HepG2 (cell line): ENCODE results near the gene NPIPB9. TPM values are rescaled to one million over a fixed set of nuclear protein-coding genes. Genes with fewer than 3 reads are reported as not detected.

ENCODE experiments used
- AKAP8 ChIP-seq: sonication (generic); formaldehyde crosslinking; IDR thresholded peaks from 2 replicates; pipeline ENCODE4 v1.5.1; 2020; ENCODE audit warnings: mild to moderate bottlenecking, missing genetic modification reagents
- ATM ChIP-seq: fragments of 450-650 bp; IDR thresholded peaks from 2 replicates; pipeline ENCODE4 v1.7.1; 2017; ENCODE audit warnings: mild to moderate bottlenecking, borderline replicate concordance
- ISX ChIP-seq: sonication (generic); formaldehyde crosslinking; conservative IDR thresholded peaks from 2 replicates; pipeline ENCODE4 v1.5.0; 2020; ENCODE audit warnings: missing genetic modification reagents
- MED8 ChIP-seq: sonication (generic); formaldehyde crosslinking; IDR thresholded peaks from 2 replicates; pipeline ENCODE4 v1.8.1; 2023; ENCODE audit warnings: mild to moderate bottlenecking, missing genetic modification reagents; ENCODE audit not compliant: insufficient replicate concordance
- MIER3 ChIP-seq: IDR thresholded peaks from 2 replicates; pipeline ENCODE4 v1.6.1; 2016; ENCODE audit warnings: missing compliant biosample characterization, borderline replicate concordance
- NFE2 ChIP-seq: sonication (generic); formaldehyde crosslinking; IDR thresholded peaks from 2 replicates; pipeline ENCODE4 v1.4.0; 2020; ENCODE audit warnings: missing genetic modification reagents
- NFE2L2 ChIP-seq: fragments of 150-350 bp; IDR thresholded peaks from 2 replicates; pipeline ENCODE4 v1.6.1; 2014; ENCODE audit warnings: low read length
- NFKBIZ ChIP-seq: IDR thresholded peaks from 2 replicates; pipeline ENCODE4 v1.6.1; 2018; ENCODE audit warnings: missing genetic modification reagents, missing compliant biosample characterization
- NFYB ChIP-seq: sonication (generic); formaldehyde crosslinking; IDR thresholded peaks from 2 replicates; pipeline ENCODE4 v1.4.0; 2020; ENCODE audit warnings: missing genetic modification reagents
- POGZ ChIP-seq: sonication (generic); formaldehyde crosslinking; IDR thresholded peaks from 2 replicates; pipeline ENCODE4 v1.4.0; 2020; ENCODE audit warnings: mild to moderate bottlenecking, missing genetic modification reagents
- POLR2AphosphoS5 ChIP-seq: IDR thresholded peaks from 2 replicates; pipeline ENCODE4 v1.6.1; 2012; ENCODE audit warnings: low read depth, low read length
- RAD21 ChIP-seq: fragments of 450-650 bp; formaldehyde crosslinking; IDR thresholded peaks from 2 replicates; pipeline ENCODE4 v1.5.0; 2020; ENCODE audit warnings: mild to moderate bottlenecking
- SETDB1 ChIP-seq: sonication (generic); formaldehyde crosslinking; IDR thresholded peaks from 2 replicates; pipeline ENCODE4 v1.5.1; 2020; ENCODE audit warnings: missing genetic modification reagents, mild to moderate bottlenecking, borderline replicate concordance
- SP1 ChIP-seq, 2 experiments: fragments of 450-650 bp in 1 of 2; sonication (generic) in 1 of 2; formaldehyde crosslinking in 1 of 2; IDR thresholded peaks; 2 replicates each; pipeline versions ENCODE4 v1.4.0 to v1.6.1; 2016 to 2020; ENCODE audit warnings: missing genetic modification reagents in 1 of 2
- TP53 ChIP-seq: sonication (generic); formaldehyde crosslinking; conservative IDR thresholded peaks from 2 replicates; pipeline ENCODE4 v1.4.0; 2020; ENCODE audit warnings: missing genetic modification reagents
- WIZ ChIP-seq: sonication (generic); formaldehyde crosslinking; IDR thresholded peaks from 2 replicates; pipeline ENCODE4 v1.5.1; 2020; ENCODE audit warnings: mild to moderate bottlenecking, missing genetic modification reagents
- ZNF124 ChIP-seq: sonication (generic); formaldehyde crosslinking; IDR thresholded peaks from 2 replicates; pipeline ENCODE4 v1.4.0; 2020; ENCODE audit warnings: missing genetic modification reagents
- ZNF326 ChIP-seq: sonication (generic); formaldehyde crosslinking; IDR thresholded peaks from 2 replicates; pipeline ENCODE4 v1.4.0; 2020; ENCODE audit warnings: missing genetic modification reagents, borderline replicate concordance
- ZNF33B ChIP-seq: sonication (generic); formaldehyde crosslinking; IDR thresholded peaks from 2 replicates; pipeline ENCODE4 v1.5.1; 2020; ENCODE audit warnings: mild to moderate bottlenecking, missing genetic modification reagents
- ZNF749 ChIP-seq: sonication (generic); formaldehyde crosslinking; IDR thresholded peaks from 2 replicates; pipeline ENCODE4 v1.8.0; 2022; ENCODE audit warnings: mild to moderate bottlenecking, missing genetic modification reagents, moderate library complexity, borderline replicate concordance
- polyA plus RNA-seq, 8 experiments: library from polyadenylated mRNA; depleted of rRNA in 3 of 8; stranded (reverse) in 7 of 8; unstranded in 1 of 8; fragments of >200 nt; fragmentation: Illumina TruSeq in 4 of 8; extraction: Trizol in 4 of 8; gene quantifications; 2 replicates each; pipeline versions ENCODE4 v1.2.1 to v1.2.3, GENCODE V29; 2011 to 2016; ENCODE audit warnings: low read depth in 4 of 8, missing spikeins in 1 of 8, mixed read lengths in 1 of 8; ENCODE audit not compliant: insufficient read depth in 1 of 8
- total RNA-seq, 5 experiments: library from RNA; depleted of rRNA; stranded (reverse); fragments of >200 nt; fragmentation: Illumina TruSeq; extraction: Trizol; gene quantifications; 2 replicates each; pipeline ENCODE4 v1.2.3, GENCODE V29; 2016; ENCODE audit warnings: low read depth in 1 of 5
- TF ChIP-seq, protein P1 (sequence below): IDR thresholded peaks from 2 replicates; pipeline ENCODE4 v1.6.1; 2016; ENCODE audit warnings: control low read depth
- TF ChIP-seq, protein P2 (sequence below): sonication (generic); formaldehyde crosslinking; IDR thresholded peaks from 2 replicates; pipeline ENCODE4 v1.8.1; 2023; ENCODE audit warnings: mild to moderate bottlenecking, inconsistent platforms, moderate library complexity, missing genetic modification reagents, borderline replicate concordance
- TF ChIP-seq, protein P3 (sequence below): sonication (generic); formaldehyde crosslinking; conservative IDR thresholded peaks from 2 replicates; pipeline ENCODE4 v1.5.0; 2020; ENCODE audit warnings: missing genetic modification reagents

NPIPB9 gene
- total and polyA plus RNA-seq, 2 of the 13 experiments (the other 11 are each of a cell fraction or from before 2014, with no cell fraction given) = 0.77 to 1.0 TPM

DNA sequence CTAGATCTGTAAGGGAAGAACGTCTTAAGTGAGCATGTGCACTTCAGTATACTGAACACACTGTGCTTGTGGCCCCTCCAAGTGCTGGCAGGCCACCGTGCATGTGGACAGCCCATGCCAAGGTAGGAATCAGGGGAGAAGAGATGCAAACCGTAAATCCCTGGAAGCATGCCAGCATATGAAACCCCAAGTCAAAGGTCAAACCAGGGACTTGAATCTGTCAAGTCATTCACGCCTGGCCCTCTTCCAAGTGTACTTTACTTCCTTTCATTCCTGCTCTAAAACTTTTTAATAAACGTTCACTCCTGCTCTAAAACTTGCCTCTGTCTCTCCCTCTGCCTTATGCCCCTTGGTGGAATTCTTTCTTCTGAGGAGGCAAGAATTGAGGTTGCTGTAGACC lies 68.4 kb downstream of the NPIPB9 start (continued):
- TF ChIP-seq, protein P1, sequence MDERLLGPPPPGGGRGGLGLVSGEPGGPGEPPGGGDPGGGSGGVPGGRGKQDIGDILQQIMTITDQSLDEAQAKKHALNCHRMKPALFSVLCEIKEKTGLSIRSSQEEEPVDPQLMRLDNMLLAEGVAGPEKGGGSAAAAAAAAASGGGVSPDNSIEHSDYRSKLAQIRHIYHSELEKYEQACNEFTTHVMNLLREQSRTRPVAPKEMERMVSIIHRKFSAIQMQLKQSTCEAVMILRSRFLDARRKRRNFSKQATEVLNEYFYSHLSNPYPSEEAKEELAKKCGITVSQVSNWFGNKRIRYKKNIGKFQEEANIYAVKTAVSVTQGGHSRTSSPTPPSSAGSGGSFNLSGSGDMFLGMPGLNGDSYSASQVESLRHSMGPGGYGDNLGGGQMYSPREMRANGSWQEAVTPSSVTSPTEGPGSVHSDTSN = no peak
- TF ChIP-seq NFKBIZ (no peak), ZNF124 (no peak), MIER3 (CRISPR knock-in tag) (no peak), NFE2L2 (peak; percentile 60), ZNF33B (CRISPR knock-in tag) (no peak), SETDB1 (no peak), POGZ (CRISPR knock-in tag) (no peak), MED8 (CRISPR knock-in tag) (no peak), POLR2AphosphoS5 (peak; percentile 13; the same call in 1 of the 2 replicates), AKAP8 (CRISPR knock-in tag) (peak; percentile 63; the same call in 1 of the 2 replicates), TP53 (CRISPR knock-in tag) (no peak), NFE2 (CRISPR knock-in tag) (peak; percentile 79), WIZ (CRISPR knock-in tag) (0 out of 2 replicates have a peak, but pooled peaks have one; percentile 29), ZNF326 (CRISPR knock-in tag) (no peak; the same call in 1 of the 2 replicates), ATM (no peak), NFYB (CRISPR knock-in tag) (no peak), ZNF749 (CRISPR knock-in tag) (no peak), ISX (CRISPR knock-in tag) (no peak), RAD21 (0 out of 2 replicates have a peak, but pooled peaks have one; percentile 15), SP1 (IDR thresholded peaks at IDR 0.05) (no peak), SP1 (CRISPR knock-in tag; IDR thresholded peaks at IDR 0.05) (peak; percentile 10; the same call in 1 of the 2 replicates)
- TF ChIP-seq, protein P2, sequence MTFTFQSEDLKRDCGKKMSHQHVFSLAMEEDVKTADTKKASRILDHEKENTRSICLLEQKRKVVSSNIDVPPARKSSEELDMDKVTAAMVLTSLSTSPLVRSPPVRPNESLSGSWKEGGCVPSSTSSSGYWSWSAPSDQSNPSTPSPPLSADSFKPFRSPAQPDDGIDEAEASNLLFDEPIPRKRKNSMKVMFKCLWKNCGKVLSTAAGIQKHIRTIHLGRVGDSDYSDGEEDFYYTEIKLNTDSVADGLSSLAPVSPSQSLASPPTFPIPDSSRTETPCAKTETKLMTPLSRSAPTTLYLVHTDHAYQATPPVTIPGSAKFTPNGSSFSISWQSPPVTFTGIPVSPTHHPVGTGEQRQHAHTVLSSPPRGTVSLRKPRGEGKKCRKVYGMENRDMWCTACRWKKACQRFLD (CRISPR knock-in tag) = no peak
- TF ChIP-seq, protein P3, sequence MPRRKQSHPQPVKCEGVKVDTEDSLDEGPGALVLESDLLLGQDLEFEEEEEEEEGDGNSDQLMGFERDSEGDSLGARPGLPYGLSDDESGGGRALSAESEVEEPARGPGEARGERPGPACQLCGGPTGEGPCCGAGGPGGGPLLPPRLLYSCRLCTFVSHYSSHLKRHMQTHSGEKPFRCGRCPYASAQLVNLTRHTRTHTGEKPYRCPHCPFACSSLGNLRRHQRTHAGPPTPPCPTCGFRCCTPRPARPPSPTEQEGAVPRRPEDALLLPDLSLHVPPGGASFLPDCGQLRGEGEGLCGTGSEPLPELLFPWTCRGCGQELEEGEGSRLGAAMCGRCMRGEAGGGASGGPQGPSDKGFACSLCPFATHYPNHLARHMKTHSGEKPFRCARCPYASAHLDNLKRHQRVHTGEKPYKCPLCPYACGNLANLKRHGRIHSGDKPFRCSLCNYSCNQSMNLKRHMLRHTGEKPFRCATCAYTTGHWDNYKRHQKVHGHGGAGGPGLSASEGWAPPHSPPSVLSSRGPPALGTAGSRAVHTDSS = no peak
